ENCODE results near the gene CDKN2AIP.

- TF ChIP-seq CTCF (IDR thresholded peaks at IDR 0.05; ENCODE audit: low read depth, low read length) (no peak), EZH2phosphoT487 (IDR thresholded peaks at IDR 0.05; ENCODE audit: low read depth) (no peak)
Observed at GRCh38 chr4:183412821-183413220, 31.6 kb upstream of the CDKN2AIP start.

Data from OCI-LY3 (cell line).